Tongue (tissue), 2 donors: ENCODE data around the gene EEIG2. TPM values are rescaled to one million over a fixed set of nuclear protein-coding genes. Genes with fewer than 3 reads are reported as not detected.

Experiments
- DNase-seq: peaks from one replicate; pipeline ENCODE4 v3.0.0-alpha.2; 2015
- total RNA-seq: library from RNA; depleted of rRNA; stranded (reverse); fragments of >200 nt; gene quantifications from one replicate; pipeline ENCODE4 v1.2.3, GENCODE V29; 2014

EEIG2 gene
- total RNA-seq, 1 donor from 2014 or later = 36.0 TPM

DNA sequence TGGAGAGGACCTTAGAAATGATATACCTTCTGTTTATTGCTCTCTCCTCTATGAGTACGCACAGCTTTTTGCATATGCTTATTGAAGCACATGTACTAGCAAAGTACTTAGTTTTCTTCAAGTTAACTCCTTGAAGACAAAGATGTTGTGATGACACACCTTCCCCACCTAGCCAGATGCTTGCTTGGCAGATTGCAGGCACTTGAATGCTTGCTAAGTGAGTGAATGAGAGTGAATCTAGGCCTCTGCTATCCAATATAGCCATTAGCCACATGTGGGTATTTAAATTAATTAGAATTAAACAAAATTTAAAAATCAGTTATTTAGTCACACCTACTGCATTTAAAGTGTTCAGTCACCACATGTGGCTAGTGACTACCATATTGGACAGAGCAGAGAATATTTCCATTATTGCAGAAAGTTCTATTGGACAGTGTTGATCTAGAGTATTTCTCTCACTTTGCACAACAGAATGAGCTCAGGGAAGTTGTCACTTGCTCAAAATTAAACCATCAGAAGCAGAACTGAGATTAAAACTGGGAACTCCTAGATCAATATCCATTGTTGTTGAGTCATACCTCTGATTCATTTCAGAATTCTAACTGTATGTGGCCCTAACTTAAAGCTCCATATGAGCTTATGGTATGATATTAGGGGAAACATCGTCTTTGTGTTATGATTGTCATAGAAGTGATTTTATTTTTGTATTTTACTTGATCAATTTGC lies 8.6 kb upstream of the EEIG2 start:
- DNase-seq = no peak

DNA sequence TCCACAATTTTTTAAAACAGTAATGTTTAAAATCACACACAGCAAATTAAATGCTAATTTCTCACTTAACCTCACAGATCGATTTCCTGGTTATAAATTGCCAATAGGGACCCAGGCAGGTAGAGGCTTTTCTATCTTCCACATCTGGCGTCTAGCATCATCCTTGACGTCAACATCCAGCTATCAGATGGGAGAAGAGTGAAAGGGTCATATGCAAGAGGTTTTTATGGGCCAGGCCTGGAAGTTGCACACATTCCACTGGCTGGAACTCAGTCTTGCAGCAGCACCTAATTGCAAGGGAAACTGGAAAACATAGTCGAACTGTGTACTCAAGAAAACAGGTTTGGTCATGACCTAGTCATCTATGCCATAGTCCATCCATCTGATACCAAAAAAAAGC lies 6.0 kb upstream of the EEIG2 start:
- DNase-seq = no peak

DNA sequence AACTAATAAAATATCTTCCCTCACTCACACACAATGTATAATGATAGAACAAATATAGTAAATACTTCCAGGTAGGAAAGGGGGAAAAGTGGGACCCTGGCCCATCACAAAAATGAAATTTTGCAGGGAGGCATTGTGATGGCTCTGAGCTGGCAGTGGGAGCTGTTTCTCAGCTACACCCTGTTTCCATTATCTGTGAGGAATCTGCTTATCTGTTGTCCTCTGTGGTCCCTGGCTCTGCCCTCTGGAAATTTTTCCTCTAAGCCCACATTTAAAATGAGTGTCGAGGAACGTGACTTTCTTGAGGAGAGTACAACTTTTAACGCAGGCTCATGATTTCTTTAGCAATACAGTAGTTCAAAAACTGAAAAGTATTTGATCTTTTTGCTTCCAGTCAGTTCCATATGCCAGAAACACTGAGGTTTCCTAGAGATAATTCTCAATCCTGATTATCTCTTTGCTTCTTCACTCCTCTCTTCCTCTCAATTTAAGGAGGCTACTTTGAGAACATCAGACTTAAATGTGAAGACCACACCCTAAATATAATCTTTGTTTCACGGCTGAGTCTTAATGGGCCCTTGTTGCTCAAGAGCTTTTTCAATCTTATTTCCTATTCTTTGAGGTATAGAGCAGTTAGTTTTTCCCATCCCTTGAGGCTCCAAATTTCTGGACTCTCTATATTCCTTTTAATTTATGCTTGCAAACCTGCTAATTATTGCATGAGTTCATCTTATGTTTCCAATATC lies 5.0 kb upstream of the EEIG2 start:
- no peak for DNase-seq

DNA sequence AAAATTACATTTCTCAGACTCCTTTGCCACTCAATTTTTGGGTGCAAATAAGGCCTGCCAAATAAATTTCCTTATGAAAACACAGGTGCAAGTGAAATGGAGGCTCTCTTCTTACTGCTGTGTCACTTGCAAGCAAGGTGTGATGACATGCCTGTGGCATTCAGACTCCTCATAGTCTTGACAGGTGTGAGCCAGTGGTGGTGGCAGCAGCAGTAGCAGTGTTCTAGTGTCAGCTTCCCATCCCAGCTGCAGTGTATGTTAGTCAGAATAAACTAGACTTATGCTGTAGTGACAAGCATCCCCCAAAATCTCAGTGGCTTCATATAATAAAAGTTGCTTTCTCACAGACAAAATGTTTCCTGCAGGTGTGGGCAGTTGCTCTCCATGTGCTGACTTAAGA lies 3.8 kb upstream of the EEIG2 start:
- no peak for DNase-seq

DNA sequence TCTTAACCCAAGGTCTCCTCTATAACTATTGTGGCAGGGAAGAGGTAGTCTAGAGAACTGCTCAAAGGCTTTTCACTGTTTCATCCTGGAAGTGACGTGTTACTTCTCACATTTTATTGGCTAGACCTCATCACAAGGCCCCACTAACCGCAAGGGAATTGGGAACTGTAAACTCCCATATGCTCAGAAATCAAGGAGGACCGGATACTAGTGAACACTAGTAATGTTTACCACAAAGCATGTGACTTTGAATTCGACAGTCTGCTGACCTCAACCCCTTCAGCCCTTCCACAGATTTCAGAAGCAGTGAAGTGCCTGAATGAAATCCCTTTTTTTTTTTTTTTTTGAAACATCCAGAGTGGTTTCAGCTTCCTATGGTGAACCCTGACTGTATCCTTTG lies 3.4 kb upstream of the EEIG2 start:
- DNase-seq = no peak

DNA sequence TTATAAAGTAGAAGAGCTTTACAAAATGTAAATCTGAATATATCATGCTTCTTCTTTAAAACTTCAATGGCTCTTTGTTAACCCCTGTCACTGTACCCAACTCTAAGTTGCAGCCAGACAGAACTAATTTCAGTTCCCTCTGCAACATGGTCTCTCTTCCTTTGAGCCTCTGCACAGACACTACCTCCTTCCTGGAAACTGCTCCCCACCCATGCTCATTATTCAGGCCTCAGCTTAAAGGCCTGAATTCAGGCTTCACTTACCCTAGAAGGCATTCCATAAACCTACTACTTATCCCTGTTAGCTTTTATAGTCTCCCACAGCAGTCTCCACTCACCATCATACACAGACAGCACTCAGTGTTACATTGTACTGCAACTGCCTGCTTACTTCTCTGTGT lies 2.6 kb upstream of the EEIG2 start:
- DNase-seq = no peak

DNA sequence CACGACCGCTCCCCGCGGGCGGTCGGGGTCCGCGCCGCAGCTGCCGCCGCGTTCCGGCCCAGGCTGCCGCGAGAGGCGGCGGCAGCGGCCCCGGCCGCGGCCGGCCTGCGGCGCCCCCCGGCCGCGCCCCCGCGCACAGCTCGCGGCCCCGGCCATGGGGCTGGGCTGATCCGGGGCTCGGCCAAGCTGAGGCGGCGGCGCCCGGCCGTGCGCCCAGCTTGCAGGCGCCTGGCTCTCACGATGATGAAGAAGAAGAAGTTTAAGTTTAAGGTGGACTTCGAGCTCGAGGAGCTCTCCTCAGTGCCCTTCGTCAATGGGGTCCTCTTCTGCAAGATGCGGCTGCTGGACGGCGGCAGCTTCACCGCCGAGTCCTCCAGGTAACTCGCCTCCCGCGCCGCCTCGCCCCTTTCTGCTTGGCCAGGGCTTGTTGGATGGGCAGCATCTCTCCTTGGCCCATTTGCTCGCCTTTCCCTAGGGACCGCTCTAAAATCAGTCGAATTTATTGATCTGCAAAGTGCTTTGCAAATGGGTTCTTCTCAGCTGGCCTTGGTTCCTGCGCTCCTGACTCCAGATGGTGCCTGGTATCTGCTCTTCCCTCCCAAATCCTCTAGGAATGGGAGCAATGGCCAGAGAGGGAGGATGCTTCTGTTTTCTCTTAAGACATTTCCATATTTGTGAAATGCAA lies 431 bp downstream of the EEIG2 start:
- DNase-seq = peak; percentile 56

DNA sequence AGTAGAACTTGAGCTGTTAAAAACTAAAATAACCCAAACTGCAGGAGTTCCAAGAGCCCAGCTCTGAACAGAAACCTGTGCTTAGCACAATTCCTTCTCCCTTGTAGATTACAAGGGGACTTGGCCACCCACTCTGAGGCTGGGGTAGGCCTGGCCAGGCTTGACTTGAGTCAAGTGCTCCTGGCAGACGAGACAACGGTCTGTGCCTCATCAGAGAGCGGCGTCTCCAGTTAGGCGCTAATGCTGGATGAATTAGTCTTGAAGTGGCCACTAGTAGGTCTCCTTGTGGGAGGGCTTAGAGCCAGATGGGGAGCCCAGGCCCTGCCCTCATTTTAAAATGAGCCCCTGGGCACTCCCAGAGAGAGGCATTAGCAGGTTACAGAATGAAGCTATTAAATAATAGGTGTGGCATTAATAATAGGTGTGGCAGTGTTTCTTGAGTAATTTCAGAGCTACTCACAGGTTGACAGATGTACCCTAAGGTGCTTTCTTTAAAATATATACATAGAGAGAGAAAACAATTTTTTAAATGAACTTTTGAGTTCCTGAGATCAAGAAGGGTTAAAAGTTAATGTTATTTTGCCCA lies 1.1 kb downstream of the EEIG2 start:
- peak; percentile 66 for DNase-seq

DNA sequence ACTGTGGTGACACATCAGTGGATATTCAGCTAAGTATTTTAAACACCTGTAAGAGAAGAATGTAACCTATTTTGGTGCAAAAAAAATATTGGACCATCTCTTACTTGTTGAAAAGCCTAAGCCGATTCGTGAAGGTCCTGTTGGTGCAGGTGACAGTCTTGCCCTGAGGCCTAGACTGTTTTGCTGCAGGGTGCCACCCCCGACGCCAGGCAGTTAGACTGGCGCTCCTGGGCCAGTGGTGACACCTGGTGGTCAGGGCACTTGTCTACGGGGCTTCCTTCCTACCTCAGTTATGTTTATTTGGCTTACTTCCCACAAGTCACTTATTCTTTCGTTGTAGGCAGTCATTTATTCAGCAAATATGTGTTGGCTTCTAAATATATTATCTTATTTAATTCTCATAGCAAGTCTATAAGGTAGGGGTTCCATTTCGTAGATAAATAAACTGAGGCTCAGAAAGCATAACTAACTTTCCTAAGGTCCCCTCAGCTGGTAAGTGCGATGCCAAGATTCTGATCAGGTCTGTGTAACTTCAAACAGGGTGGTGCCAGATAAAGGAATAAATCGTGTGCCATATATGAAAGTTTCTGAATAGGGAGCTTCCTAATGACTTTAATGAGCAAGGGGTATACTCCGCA lies 1.9 kb downstream of the EEIG2 start:
- peak; percentile 39 for DNase-seq

DNA sequence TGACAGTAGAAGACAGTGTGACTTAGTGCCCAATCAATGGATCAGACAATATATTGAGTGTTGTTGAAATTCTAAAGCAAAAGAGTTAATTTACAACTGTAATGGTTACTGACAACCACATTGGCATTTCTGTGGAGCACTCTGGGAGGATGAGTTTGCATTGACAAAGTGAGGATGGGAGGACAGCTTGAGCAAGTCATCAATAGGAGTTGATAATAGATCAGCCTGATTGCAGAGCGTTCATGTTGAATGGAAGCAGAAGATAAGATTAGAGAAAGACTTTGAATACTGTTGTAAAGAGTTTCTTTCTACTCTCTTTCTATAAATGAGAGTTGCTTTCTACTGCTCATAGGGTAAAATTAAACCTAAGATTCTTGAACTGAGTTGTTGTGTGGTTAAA lies 3.9 kb downstream of the EEIG2 start:
- DNase-seq = no peak

DNA sequence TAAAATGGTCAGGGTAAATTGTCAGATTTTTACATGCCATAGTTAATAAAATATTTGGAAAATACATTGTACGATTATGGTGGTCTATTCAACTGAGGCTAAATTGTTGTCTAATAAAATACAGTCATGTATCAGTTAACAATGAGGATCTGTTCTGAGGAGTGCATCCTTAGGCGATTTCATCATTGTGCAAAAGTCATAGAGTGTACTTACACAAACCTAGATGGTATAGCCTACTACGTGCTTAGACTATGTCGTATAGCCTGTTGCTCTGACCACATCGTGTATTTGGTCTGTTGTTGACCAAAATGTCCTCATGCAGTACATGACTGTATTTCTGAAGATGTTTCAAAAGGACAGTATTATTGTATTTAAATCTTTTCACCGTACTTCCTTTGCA lies 5.2 kb downstream of the EEIG2 start:
- DNase-seq = no peak

DNA sequence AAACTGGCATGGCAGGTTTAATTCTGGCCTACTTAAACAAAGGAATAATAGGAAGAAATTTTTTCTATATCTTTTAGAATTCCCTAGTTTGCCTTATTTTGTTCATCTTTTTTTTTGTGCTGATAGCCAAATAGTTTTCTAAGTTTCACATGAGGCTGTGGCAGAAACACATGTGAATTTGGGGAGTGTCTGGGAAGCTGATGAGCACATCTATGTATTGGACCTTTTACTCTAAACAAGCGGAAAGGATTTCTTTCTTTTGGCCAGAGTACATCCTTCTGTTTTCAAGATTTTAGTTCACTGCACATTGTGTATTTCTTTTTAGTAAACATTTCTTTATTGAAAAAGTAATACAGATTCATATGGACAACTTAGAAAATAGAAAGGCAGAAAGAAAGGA lies 5.6 kb downstream of the EEIG2 start:
- no peak for DNase-seq

DNA sequence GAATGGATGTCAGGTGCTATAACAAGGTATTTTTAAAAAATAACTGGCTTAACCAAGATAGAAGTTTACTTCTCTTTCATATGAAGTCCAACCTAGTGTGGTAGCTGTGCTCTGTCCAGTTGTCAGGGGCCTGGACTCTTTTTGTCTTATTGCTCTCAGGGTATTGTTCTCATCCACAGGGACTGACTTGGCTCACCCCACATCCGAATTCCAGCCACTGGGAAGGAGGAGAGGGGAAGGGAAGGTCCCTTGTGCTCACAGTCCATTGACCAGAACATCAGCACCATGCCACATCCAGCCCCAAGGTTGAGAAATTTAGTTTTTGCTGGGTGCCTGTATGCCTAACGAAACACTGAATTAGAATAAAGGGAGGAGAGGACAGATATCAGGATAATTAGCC lies 8.7 kb downstream of the EEIG2 start:
- DNase-seq = no peak

DNA sequence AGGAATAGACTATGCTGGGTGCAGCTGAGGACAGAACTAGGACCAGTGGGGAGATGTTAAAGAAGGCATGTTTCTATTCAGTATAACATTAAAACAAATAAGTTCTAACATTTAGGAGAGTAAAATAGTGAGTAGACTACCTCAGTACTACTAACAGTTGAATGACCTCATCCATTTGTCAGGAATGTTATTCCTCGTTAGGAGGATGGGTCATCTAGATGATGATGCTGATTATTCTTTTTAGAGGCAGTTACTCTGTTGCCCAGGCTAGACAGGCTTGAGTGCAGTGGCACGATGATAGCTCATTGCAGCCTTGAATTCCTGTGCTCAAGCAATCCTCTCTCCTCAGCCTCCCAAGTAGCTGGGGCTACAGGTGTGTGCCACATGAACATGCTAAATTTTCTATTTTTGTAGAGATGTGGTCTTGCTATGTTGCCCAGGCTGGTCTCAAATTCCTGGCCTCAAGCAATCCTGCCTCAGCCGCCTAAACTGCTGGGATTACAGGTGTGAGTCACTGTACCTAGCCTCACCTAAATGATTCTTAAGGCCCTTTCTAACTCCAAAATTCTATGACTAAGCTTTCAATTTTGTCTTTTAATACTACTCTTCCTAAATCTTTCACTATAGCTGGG lies 9.3 kb downstream of the EEIG2 start:
- DNase-seq = no peak

DNA sequence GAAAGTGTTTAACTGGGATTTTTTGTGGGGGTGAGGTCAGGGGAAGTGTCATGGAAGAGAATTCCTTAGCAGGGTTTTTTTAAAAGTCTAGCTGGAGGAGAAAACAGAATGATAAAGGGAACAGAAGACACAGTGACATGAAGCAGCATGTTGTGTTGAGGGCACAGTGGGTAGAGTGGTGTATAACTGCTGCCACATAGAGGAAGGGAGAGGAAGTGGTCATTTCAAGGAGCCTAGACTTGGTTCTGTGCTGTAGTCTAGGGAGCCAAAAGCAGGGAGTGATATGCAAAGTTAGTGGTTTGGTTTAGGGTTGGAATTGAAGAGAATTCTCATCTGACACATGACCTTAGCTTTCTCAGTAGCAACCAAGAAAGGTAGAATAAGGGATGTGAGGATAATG lies 10.2 kb downstream of the EEIG2 start:
- DNase-seq = no peak

DNA sequence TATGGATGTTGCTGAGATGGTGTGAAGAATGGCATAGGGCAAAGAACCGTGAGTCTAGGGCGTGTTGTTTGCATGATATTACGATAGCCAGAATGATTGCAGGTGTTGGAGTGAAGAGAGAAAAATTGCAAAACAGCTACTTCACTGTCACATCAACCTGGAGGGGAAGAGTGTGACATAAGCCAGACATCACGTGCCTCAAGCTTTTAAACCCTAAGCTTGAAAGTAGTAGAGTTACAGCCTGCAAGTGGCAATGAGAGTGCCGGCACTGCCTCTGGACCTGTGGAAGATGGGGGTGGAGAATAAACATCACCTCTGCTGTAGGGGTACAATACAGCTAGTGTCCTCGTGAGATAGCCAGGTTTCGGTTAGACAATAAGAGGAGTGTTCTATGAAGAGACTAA lies 11.1 kb downstream of the EEIG2 start:
- no peak for DNase-seq

DNA sequence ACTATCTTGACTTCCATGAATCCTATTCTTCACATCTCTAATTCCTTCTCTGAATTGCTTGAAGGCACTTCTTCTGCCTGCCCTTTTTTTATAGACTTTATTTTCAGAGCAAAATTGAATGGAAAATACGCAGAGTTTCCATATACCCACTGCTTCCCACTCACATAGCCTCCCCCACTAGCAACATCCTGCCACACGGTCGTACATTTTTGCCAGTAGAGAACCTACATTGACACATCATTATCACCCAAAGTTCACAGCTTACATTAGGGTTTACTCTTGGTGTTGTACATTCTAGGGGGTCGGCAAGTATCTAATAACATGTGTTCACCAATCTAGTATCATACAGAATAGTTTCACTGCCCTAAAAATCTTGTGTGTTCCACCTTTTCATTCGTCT lies 12.3 kb downstream of the EEIG2 start:
- DNase-seq = no peak

DNA sequence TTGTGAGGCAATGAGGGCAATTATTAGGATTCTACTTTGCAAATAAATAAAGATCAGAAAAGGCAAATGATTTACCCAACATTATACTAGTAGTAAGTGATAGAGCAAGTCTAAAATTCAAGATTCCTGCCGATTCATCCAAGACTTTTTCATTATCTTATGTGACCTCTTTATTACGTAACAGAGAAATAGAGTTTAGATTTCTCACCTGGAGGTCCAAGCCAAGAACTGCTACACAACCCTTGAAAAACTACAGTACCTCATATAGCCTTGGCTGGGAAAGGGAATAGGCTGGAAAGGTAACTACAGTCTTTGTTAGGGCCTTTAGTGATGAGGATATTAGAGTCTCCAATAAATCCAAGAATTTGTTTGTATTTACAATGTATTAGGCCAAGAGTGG lies 13.3 kb downstream of the EEIG2 start:
- DNase-seq = no peak

DNA sequence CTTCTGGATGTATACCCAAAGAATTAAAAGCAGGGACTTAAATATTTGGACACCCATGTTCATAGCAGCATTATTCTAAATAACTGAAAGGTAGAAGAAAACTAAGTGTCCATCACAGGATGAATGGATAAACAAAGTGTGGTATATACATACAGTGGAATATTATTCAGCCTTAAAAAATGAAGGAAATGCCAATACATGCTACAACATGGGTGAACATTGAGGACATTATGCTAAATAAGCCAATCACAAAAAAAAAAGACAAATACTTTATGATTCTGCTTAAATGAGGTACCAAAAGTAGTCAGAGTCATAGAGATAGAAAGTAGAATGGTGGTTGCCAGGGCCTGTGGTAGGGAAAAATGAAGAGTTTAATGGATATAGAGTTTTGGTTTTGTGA lies 14.1 kb downstream of the EEIG2 start:
- no peak for DNase-seq

DNA sequence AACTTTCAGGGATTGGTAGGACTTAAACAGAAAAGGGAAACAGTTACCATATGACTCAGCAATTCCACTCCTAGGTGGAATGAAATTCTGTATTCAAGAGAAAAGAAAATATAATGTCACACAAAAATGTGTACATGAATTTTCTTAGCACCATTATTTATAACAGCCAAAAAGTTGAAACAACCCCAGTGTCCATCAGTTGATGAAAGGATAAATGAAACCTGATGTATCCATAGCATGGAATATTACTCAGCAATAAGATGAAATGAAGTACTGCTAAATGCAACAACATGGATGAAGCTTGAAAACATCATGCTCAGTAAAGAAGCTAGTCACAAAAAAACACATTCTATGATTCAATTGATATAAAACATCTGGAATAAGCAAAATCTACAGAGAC lies 15.5 kb downstream of the EEIG2 start:
- no peak for DNase-seq

DNA sequence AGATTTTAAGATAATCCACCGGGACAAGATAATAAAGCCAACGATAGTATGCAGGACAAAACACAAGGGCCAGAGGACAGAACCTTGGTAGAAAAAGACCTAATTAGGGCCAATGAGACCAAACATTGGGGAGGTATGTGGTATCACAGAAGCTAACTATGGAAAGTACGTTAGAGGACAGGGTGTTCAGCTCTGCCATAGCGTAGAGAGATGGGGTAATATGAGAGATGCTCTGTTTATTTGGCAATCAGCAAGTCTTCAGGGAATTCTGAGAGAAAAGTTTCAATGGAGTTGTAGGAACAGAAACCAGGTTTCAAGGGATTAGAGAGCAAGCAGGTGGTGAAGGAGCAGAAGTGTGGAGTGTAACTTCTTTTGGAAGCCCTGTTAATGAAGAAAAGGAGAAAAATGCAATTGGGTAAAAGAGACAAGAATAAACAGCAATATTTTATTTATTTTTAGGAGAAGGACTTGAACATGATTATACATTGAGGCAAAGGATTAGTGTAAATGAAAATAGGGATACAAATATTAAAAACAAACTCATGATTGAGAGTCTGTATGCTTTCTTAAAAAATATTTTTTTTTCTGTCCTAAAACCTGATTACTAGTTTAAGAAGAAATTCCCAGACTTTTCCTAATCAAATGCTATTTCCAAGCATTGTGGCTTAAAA lies 24.0 kb downstream of the EEIG2 start:
- DNase-seq = no peak

DNA sequence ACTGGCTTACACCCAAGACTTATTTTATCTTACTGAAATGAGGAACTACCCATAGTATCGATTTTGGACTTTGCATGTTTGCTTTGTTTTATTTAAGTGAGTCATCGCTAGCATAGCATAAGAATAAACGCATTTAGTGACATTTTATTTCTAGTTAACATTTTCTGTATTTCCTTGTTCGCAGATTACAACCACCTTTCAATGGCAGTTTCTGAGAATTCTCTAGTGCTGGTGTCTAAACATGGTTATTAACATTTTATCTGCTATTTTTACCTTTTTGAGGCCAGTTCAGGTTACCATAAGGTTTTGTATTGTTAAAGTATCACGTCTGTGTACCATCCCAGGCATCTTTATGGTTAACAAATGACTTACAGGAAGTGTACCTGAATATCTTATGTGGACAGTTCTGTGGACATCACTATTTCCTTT lies 24.5 kb downstream of the EEIG2 start:
- no peak for DNase-seq
